ENCODE measurements around the gene SATB2. TPM values are rescaled to one million over a fixed set of nuclear protein-coding genes. Genes with fewer than 3 reads are reported as not detected.

Gene SATB2
- total RNA-seq, 1 experiment from 2014 or later = 13.8 TPM

DNA sequence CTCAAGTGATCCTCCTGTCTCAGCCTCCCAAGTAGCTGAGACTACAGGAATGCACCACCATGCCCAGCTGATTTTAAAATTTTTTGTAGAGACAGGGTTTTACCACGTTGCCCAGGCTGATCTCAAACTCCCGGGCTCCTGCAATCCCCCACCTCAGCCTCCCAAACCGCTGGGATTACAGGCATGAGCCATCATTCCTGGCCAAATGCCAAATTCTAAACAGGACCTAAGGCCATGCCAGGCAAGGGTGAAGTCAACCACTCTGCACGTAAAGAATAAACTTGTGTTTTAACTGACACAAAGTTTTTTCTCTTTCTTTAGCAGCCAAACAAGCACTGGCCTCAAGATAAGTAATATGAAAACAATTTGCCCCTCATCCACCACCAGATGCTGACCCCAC lies 37.4 kb upstream of the SATB2 start:
- H3K27ac ChIP-seq (ENCODE audit: low read depth, low read length) = no peak overlapping the region
- no peaks in the 10 kb centered on the region for H3K36me3 ChIP-seq (ENCODE audit: control insufficient read depth in 1 of 2, insufficient read depth in 2 of 2, low read length in 2 of 2)
- CTCF ChIA-PET = no interaction called here
- POLR2A ChIA-PET = no interaction called here
- no peak overlapping the region for H3K4me3 ChIP-seq (replicated peaks in 1 of 2; ENCODE audit: low read depth in 1 of 2, low read length in 2 of 2)
- no peaks in the 10 kb centered on the region for H3K79me2 ChIP-seq (ENCODE audit: insufficient read depth, low read length)
- no peaks in the 10 kb centered on the region for H3K9me2 ChIP-seq (ENCODE audit: insufficient read depth)
- H2AFZ ChIP-seq (ENCODE audit: low read depth, low read length, poor library complexity, severe bottlenecking) = no peak overlapping the region
- no peak for TF ChIP-seq ZNF274 (IDR thresholded peaks at IDR 0.05; ENCODE audit: low read depth, low read length)
- no peak for TF ChIP-seq POLR2AphosphoS5 (IDR thresholded peaks at IDR 0.05; ENCODE audit: low read depth, low read length)
- TF ChIP-seq SP1 (IDR thresholded peaks at IDR 0.05; ENCODE audit: low read depth) = no peak
- TF ChIP-seq EZH2phosphoT487 (IDR thresholded peaks at IDR 0.05; ENCODE audit: borderline replicate concordance) = no peak
- TF ChIP-seq, protein P1, sequence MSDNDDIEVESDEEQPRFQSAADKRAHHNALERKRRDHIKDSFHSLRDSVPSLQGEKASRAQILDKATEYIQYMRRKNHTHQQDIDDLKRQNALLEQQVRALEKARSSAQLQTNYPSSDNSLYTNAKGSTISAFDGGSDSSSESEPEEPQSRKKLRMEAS (IDR thresholded peaks at IDR 0.05) = no peak
- no peak for TF ChIP-seq ELF1 (IDR thresholded peaks at IDR 0.05; ENCODE audit: borderline replicate concordance, low read depth)
- TF ChIP-seq, protein P2, sequence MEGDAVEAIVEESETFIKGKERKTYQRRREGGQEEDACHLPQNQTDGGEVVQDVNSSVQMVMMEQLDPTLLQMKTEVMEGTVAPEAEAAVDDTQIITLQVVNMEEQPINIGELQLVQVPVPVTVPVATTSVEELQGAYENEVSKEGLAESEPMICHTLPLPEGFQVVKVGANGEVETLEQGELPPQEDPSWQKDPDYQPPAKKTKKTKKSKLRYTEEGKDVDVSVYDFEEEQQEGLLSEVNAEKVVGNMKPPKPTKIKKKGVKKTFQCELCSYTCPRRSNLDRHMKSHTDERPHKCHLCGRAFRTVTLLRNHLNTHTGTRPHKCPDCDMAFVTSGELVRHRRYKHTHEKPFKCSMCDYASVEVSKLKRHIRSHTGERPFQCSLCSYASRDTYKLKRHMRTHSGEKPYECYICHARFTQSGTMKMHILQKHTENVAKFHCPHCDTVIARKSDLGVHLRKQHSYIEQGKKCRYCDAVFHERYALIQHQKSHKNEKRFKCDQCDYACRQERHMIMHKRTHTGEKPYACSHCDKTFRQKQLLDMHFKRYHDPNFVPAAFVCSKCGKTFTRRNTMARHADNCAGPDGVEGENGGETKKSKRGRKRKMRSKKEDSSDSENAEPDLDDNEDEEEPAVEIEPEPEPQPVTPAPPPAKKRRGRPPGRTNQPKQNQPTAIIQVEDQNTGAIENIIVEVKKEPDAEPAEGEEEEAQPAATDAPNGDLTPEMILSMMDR (IDR thresholded peaks at IDR 0.05 in 2 of 3, conservative IDR thresholded peaks at IDR 0.05 in 1 of 3; ENCODE audit: borderline replicate concordance in 1 of 3, insufficient read depth in 1 of 3, low read depth in 2 of 3, low read length in 2 of 3) = no peak
- TF ChIP-seq ZFX (IDR thresholded peaks at IDR 0.05) = no peak
- no peak for TF ChIP-seq TCF7L2 (IDR thresholded peaks at IDR 0.05; ENCODE audit: borderline replicate concordance, extremely low read depth, insufficient read depth, insufficient read length)
- H4K20me1 ChIP-seq (ENCODE audit: insufficient read depth) = no peaks in the 10 kb centered on the region
- H3K27me3 ChIP-seq (ENCODE audit: insufficient read depth, low read length) = no peaks in the 10 kb centered on the region
- ATAC-seq = no peak
- RAD21 ChIA-PET (ENCODE audit: low non-redundant PET in 1 of 2, low total read pairs in 2 of 2, uncharacterized antibody in 2 of 2, unreplicated experiment in 2 of 2) = no interaction called here
- intact Hi-C loops (cut with micrococcal nuclease) = no loop called here
- H3K4me2 ChIP-seq (ENCODE audit: low read length) = no peak overlapping the region
- H3K9me3 ChIP-seq (ENCODE audit: control insufficient read depth in 1 of 2, insufficient read depth in 1 of 2, low read depth in 1 of 2, low read length in 2 of 2) = no peaks in the 10 kb centered on the region
- no TSS peak for BruUV-seq (replicated peaks)
- H3K4me1 ChIP-seq (ENCODE audit: control insufficient read depth in 1 of 2, insufficient read depth in 2 of 2, low read length in 2 of 2) = no peaks in the 10 kb centered on the region
- H3K9ac ChIP-seq (ENCODE audit: low read length) = no peak overlapping the region
- no peak for DNase-seq (ENCODE audit: low read depth, low spot score)

All from HCT116 (cell line).